Ishikawa (cell line): Measurements from ENCODE around the gene SERPINA3.

ENCODE experiments used
- CEBPB ChIP-seq: IDR thresholded peaks from 2 replicates; pipeline ENCODE4 v1.6.1; 2012
- CREB1 ChIP-seq: IDR thresholded peaks from 2 replicates; pipeline ENCODE4 v1.6.1; 2012; ENCODE audit warnings: low read depth
- EGR1 ChIP-seq: IDR thresholded peaks from 2 replicates; pipeline ENCODE4 v1.6.1; 2012
- EP300 ChIP-seq: IDR thresholded peaks from 2 replicates; pipeline ENCODE4 v1.6.1; 2012; ENCODE audit warnings: borderline replicate concordance
- FOXM1 ChIP-seq: IDR thresholded peaks from 2 replicates; pipeline ENCODE4 v1.6.1; 2012; ENCODE audit warnings: low read depth, borderline replicate concordance
- MAX ChIP-seq: IDR thresholded peaks from 2 replicates; pipeline ENCODE4 v1.6.1; 2012
- NFIC ChIP-seq: IDR thresholded peaks from 2 replicates; pipeline ENCODE4 v1.6.1; 2012
- RAD21 ChIP-seq: IDR thresholded peaks from 2 replicates; pipeline ENCODE4 v1.6.1; 2012; ENCODE audit warnings: low read depth
- REST ChIP-seq: IDR thresholded peaks from 2 replicates; pipeline ENCODE4 v1.6.1; 2012; ENCODE audit warnings: low read depth, mild to moderate bottlenecking
- TAF1 ChIP-seq: IDR thresholded peaks from 2 replicates; pipeline ENCODE4 v1.6.1; 2012; ENCODE audit warnings: low read depth, mild to moderate bottlenecking
- TCF12 ChIP-seq: IDR thresholded peaks from 2 replicates; pipeline ENCODE4 v1.6.1; 2012; ENCODE audit warnings: low read depth
- TEAD4 ChIP-seq: IDR thresholded peaks from 2 replicates; pipeline ENCODE4 v1.6.1; 2012
- USF1 ChIP-seq: IDR thresholded peaks from 2 replicates; pipeline ENCODE4 v1.6.1; 2012
- YY1 ChIP-seq: IDR thresholded peaks from 2 replicates; pipeline ENCODE4 v1.6.1; 2012; ENCODE audit warnings: low read depth
- ZBTB7A ChIP-seq: IDR thresholded peaks from 2 replicates; pipeline ENCODE4 v1.6.1; 2012; ENCODE audit warnings: low read depth

SERPINA3 gene

GRCh38 chr14:94663965-94664704, 51.9 kb downstream of the SERPINA3 start:
- no peak for TF ChIP-seq REST
- no peak for TF ChIP-seq CEBPB
- no peak for TF ChIP-seq CREB1
- no peak for TF ChIP-seq TAF1
- TF ChIP-seq EP300: no peak
- TF ChIP-seq YY1: no peak
- no peak for TF ChIP-seq EGR1
- TF ChIP-seq FOXM1: no peak
- TF ChIP-seq TEAD4: no peak

GRCh38 chr14:94665121-94665520, 52.9 kb downstream of the SERPINA3 start:
- TF ChIP-seq TEAD4: no peak
- no peak for TF ChIP-seq FOXM1
- TF ChIP-seq MAX: no peak
- no peak for TF ChIP-seq CREB1
- TF ChIP-seq YY1: no peak
- no peak for TF ChIP-seq CEBPB
- TF ChIP-seq REST: no peak
- no peak for TF ChIP-seq ZBTB7A
- TF ChIP-seq EGR1: no peak
- TF ChIP-seq NFIC: no peak
- TF ChIP-seq EP300: no peak
- TF ChIP-seq USF1: no peak
- no peak for TF ChIP-seq TCF12
- no peak for TF ChIP-seq RAD21
- TF ChIP-seq TAF1: no peak

- TF ChIP-seq MAX (no peak), ZBTB7A (no peak), REST (no peak), RAD21 (no peak)
Measured at GRCh38 chr14:94665544-94665943, 53.4 kb downstream of the SERPINA3 start.

- TF ChIP-seq FOXM1: no peak
- no peak for TF ChIP-seq CEBPB
- TF ChIP-seq TCF12: no peak
- TF ChIP-seq TEAD4: no peak
- no peak for TF ChIP-seq USF1
- TF ChIP-seq EGR1: no peak
- TF ChIP-seq MAX: no peak
- no peak for TF ChIP-seq REST
- no peak for TF ChIP-seq RAD21
Measured at GRCh38 chr14:94670692-94671285, 58.6 kb downstream of the SERPINA3 start.
